Gastrocnemius medialis (tissue), 4 donors: ENCODE data around the gene FYN. TPM values are rescaled to one million over a fixed set of nuclear protein-coding genes. Genes with fewer than 3 reads are reported as not detected.

ENCODE experiments used
- ATAC-seq, 2 donors: fragments of 150-250 bp; one replicate each; pipeline ENCODE4 v1.9.1; 2016
- DNase-seq, 2 donors: peaks; one replicate each; pipeline ENCODE4 v3.0.0-alpha.2; 2019
- H3K27ac ChIP-seq, 4 donors: fragments of 200-600 bp; sonication (generic); 1 replicate in 1 of 4; 2 replicates in 3 of 4; pipeline ENCODE4 v1.5.1; 2016 to 2018; ENCODE audit warnings: mild to moderate bottlenecking in 2 of 4, moderate library complexity in 1 of 4
- H3K27me3 ChIP-seq, 3 donors: fragments of 200-600 bp; sonication (generic) in 2 of 3; 1 replicate in 1 of 3; 2 replicates in 2 of 3; pipeline versions ENCODE4 v1.5.1 to v1.6.0; 2016 to 2019; ENCODE audit warnings: mild to moderate bottlenecking in 1 of 3, moderate library complexity in 1 of 3
- H3K36me3 ChIP-seq, 2 donors: fragments of 200-600 bp; sonication (generic) in 1 of 2; one replicate each; pipeline ENCODE4 v1.5.1; 2017 to 2018
- H3K4me1 ChIP-seq, 2 donors: fragments of 200-600 bp; sonication (generic) in 1 of 2; one replicate each; pipeline ENCODE4 v1.5.1; 2016 to 2017; ENCODE audit warnings: mild to moderate bottlenecking in 2 of 2
- H3K4me3 ChIP-seq, 4 donors: fragments of 200-600 bp; sonication (generic) in 3 of 4; 1 replicate in 1 of 4; 2 replicates in 3 of 4; pipeline ENCODE4 v1.5.1; 2016 to 2019; ENCODE audit warnings: mild to moderate bottlenecking in 2 of 4
- H3K9me3 ChIP-seq, 3 donors: fragments of 200-600 bp; sonication (generic) in 2 of 3; 1 replicate in 1 of 3; 2 replicates in 2 of 3; pipeline ENCODE4 v1.5.1; 2016 to 2019
- POLR2A ChIP-seq, 2 donors: fragments of 450-650 bp; IDR thresholded peaks; one replicate each; pipeline ENCODE4 v1.6.1; 2017; ENCODE audit warnings: antibody characterized with exemption in 2 of 2, mild to moderate bottlenecking in 2 of 2, moderate library complexity in 2 of 2
- in situ Hi-C, 4 donors: fragments of 200-750 bp; cut with MboI; loops; one replicate each; pipeline versions ENCODE4 v1.15.0 to v1.8.0; 2017; ENCODE audit warnings: low sequenced_read_pairs in 4 of 4
- intact Hi-C: fragments of 100-400 bp; cut with DNase I; formaldehyde crosslinking; loops from one replicate; pipeline ENCODE4 v1.15.1; 2023; ENCODE audit warnings: low total_unique reads
- total RNA-seq, 4 donors: library from RNA; depleted of rRNA; stranded (reverse); fragments of >200 nt; gene quantifications; one replicate each; pipeline versions ENCODE4 v1.1.0 to v1.2.3, GENCODE V29; 2016
- TF ChIP-seq, protein P1 (sequence below), 5 experiments: fragments of 450-650 bp in 3 of 5; fragments of 200-600 bp in 2 of 5; sonication (generic) in 2 of 5; IDR thresholded peaks in 4 of 5; conservative IDR thresholded peaks in 1 of 5; 1 replicate in 4 of 5; 2 replicates in 1 of 5; pipeline ENCODE4 v1.5.1; 2016 to 2019; ENCODE audit warnings: antibody characterized with exemption in 5 of 5, mild to moderate bottlenecking in 3 of 5, moderate library complexity in 3 of 5

FYN gene
- total RNA-seq, 4 donors from 2014 or later = 9.2 to 36.8 (median 17.0) TPM

DNA sequence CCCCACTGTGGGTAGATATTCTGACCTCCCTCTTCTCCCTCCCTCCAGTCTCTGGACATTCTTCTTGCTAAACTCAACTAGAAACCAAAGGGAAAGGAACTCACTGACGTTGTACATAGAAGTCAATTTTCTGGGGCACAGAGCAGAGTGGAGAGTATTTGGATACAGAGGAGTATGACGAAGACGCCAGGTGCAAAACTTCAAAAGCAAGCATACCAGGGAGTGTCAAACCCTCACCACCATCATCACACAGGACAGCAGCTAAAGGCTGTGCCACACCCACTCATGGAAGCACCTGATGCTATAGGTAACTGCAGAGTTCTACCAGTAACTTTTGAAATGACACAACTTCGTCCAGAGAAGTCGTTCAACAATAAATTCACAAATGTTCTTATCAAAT lies 64.8 kb downstream of the FYN start:
- H3K4me1 ChIP-seq = peaks cover 0 to 12% of the 10 kb centered on the region in 2 donors
- H3K9me3 ChIP-seq = no peaks in the 10 kb centered on the region
- no peak for ATAC-seq
- in situ Hi-C loops (no loop called here), intact Hi-C loops (no loop called here)
- no peak overlapping the region for H3K4me3 ChIP-seq
- no peak for DNase-seq
- TF ChIP-seq, protein P1, sequence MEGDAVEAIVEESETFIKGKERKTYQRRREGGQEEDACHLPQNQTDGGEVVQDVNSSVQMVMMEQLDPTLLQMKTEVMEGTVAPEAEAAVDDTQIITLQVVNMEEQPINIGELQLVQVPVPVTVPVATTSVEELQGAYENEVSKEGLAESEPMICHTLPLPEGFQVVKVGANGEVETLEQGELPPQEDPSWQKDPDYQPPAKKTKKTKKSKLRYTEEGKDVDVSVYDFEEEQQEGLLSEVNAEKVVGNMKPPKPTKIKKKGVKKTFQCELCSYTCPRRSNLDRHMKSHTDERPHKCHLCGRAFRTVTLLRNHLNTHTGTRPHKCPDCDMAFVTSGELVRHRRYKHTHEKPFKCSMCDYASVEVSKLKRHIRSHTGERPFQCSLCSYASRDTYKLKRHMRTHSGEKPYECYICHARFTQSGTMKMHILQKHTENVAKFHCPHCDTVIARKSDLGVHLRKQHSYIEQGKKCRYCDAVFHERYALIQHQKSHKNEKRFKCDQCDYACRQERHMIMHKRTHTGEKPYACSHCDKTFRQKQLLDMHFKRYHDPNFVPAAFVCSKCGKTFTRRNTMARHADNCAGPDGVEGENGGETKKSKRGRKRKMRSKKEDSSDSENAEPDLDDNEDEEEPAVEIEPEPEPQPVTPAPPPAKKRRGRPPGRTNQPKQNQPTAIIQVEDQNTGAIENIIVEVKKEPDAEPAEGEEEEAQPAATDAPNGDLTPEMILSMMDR (IDR thresholded peaks at IDR 0.05 in 4 of 5, conservative IDR thresholded peaks at IDR 0.05 in 1 of 5) = no peak
- TF ChIP-seq POLR2A (IDR thresholded peaks at IDR 0.05) = no peak
- H3K36me3 ChIP-seq = no peaks in the 10 kb centered on the region
- H3K27ac ChIP-seq = no peak overlapping the region
- H3K27me3 ChIP-seq = no peaks in the 10 kb centered on the region

DNA sequence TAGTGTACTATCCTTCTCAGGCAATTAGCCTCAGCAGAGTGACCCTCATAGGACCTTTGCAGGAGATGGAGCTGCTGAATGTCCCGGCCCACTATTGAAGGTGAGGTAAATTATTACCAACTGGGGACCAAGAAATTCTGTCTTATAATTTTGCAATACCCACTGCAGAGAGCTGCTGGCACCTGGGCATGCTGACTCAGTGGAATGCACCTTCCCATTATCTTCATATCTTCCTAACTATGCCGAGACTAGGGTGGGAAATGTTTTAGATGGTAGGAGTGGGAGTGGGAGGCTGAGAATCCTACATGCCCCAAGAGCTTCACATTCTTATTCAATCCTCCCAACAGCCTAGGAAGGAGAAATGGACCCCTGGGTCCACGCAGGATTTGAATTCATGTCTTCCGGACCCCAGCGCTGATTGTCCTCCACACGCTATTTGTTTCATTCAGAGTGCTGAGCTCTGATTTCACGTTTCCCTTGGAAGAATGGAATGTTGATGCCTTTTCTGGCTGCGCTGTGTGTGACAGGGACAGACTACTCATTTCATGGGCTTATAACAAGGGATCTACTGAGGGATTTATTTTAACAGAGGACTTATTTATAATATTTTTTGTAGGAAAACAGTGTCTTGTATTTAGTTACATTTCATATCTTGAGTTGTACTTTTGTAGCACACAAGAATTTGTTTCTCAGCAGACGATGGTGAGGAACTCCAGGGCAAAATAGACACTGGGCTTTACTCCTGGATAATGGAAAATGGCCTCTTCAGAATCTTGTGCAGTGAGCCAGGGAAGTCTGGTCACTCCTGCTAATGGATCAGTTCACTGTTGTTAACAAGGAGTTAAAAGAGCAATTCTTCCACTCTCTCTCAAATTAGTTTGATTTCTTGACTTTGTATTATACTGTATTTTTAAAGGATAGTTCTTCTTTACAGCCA lies 66.4 kb downstream of the FYN start:
- Histone ChIP-seq H3K36me3 (no peaks in the 10 kb centered on the region), H3K27me3 (no peaks in the 10 kb centered on the region), H3K4me3 (no peak overlapping the region), H3K27ac (no peak overlapping the region), H3K4me1 (peaks cover 0 to 20% of the 10 kb centered on the region in 2 donors), H3K9me3 (no peaks in the 10 kb centered on the region)
- no peak for DNase-seq
- no peak for ATAC-seq
- intact Hi-C loops (no loop called here), in situ Hi-C loops (no loop called here)
- TF ChIP-seq POLR2A (IDR thresholded peaks at IDR 0.05) = no peak
- TF ChIP-seq, protein P1 (IDR thresholded peaks at IDR 0.05 in 4 of 5, conservative IDR thresholded peaks at IDR 0.05 in 1 of 5) = no peak

DNA sequence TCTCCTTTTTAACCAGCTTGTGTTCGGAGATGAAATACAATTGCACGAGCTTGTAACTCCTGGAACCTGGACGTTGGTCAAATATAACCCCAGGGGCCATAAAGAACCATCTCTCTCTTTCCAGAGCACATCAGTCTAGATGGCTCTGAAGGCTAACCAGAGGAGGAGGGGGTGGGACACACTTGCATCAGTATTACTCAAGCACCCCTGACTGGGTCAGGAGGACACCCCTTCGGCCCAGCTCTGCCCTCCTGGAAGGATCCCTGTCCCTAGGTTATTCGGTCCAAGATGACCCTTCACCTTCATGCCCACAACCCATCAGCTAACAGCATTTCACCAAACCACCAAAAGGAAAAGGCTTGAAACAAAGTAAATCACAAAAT lies 67.1 kb downstream of the FYN start:
- Histone ChIP-seq H3K4me1 (peaks cover 0 to 20% of the 10 kb centered on the region in 2 donors), H3K27me3 (no peaks in the 10 kb centered on the region), H3K36me3 (no peaks in the 10 kb centered on the region), H3K4me3 (no peak overlapping the region), H3K9me3 (no peaks in the 10 kb centered on the region), H3K27ac (no peak overlapping the region)
- no peak for ATAC-seq
- in situ Hi-C loops = no loop called here
- no peak for DNase-seq
- TF ChIP-seq, protein P1 (IDR thresholded peaks at IDR 0.05 in 4 of 5, conservative IDR thresholded peaks at IDR 0.05 in 1 of 5) = no peak
- no peak for TF ChIP-seq POLR2A (IDR thresholded peaks at IDR 0.05)
- intact Hi-C loops = no loop called here

DNA sequence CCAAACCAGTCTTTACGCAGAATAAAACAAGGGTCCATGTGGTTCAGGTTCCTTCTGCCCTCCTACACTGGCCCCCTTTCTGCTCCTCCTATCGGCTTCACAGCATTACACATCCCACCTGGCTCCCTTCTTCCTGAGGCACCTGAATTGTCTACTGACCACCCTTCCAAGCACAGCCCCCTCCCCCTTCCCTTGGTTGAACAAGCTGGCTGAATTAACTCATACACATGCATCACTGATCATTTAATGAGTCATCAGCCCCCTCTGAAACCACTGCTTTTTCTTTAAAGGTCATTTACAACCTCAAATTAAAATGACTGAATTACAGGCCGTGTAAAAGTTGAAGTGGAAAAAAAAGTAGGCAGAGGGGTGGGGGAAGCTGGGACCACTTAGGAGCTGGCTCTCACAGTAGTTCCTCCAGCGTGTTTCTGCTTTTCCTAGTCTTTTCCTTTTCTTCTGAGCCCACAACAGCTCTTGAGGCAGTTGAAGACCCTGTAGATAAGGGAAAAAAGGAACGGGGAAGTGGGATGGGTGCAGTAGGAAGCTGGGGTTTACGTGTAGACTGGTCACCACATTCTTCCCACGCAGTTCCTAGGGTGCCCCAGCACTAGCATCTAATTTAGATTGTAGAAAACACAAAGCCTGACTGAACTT lies 67.6 kb downstream of the FYN start:
- H3K27ac ChIP-seq = peak overlapping the region in 1 of 4 donors; percentile 13
- ATAC-seq (no peak), DNase-seq (no peak)
- no peaks in the 10 kb centered on the region for H3K27me3 ChIP-seq
- H3K4me3 ChIP-seq = no peak overlapping the region
- no peaks in the 10 kb centered on the region for H3K9me3 ChIP-seq
- H3K36me3 ChIP-seq = no peaks in the 10 kb centered on the region
- peaks cover 0 to 20% of the 10 kb centered on the region in 2 donors for H3K4me1 ChIP-seq
- intact Hi-C loops = no loop called here
- TF ChIP-seq, protein P1 (IDR thresholded peaks at IDR 0.05 in 4 of 5, conservative IDR thresholded peaks at IDR 0.05 in 1 of 5) = no peak
- TF ChIP-seq POLR2A (IDR thresholded peaks at IDR 0.05) = no peak
- in situ Hi-C loops = no loop called here
